Liver (tissue), 3 donors: ENCODE results near the gene TMEM128.

Experiments used
- GABPA ChIP-seq, 2 donors: IDR thresholded peaks in 1 of 2; conservative IDR thresholded peaks in 1 of 2; 2 replicates each; pipeline ENCODE4 v1.6.1; 2016; ENCODE audit warnings: antibody characterized with exemption in 2 of 2, mild to moderate bottlenecking in 1 of 2, moderate library complexity in 1 of 2
- JUND ChIP-seq, 2 donors: IDR thresholded peaks; 2 replicates each; pipeline ENCODE4 v1.6.1; 2016; ENCODE audit warnings: antibody characterized with exemption in 2 of 2
- RXRA ChIP-seq, 2 donors: IDR thresholded peaks; 2 replicates each; pipeline ENCODE4 v1.6.1; 2017 to 2018; ENCODE audit warnings: antibody characterized with exemption in 2 of 2, mild to moderate bottlenecking in 1 of 2
- SP1 ChIP-seq: IDR thresholded peaks from 2 replicates; pipeline ENCODE4 v1.6.1; 2018; ENCODE audit warnings: antibody characterized with exemption, mild to moderate bottlenecking
- TAF1 ChIP-seq: conservative IDR thresholded peaks from 2 replicates; pipeline ENCODE4 v1.6.1; 2016; ENCODE audit warnings: antibody characterized with exemption, mild to moderate bottlenecking
- YY1 ChIP-seq: IDR thresholded peaks from 2 replicates; pipeline ENCODE4 v1.6.1; 2016; ENCODE audit warnings: antibody characterized with exemption, mild to moderate bottlenecking
- TF ChIP-seq, protein P1 (sequence below): IDR thresholded peaks from 2 replicates; pipeline ENCODE4 v1.6.1; 2016; ENCODE audit warnings: antibody characterized with exemption, mild to moderate bottlenecking
- TF ChIP-seq, protein P2 (sequence below): fragments of 150-350 bp; IDR thresholded peaks from 2 replicates; pipeline ENCODE4 v1.5.1; 2017; ENCODE audit warnings: improper control_type of control experiment, low read depth, low read length; ENCODE audit not compliant: missing input control
- donor health status: healthy.
- donor health status: healthy.

DNA sequence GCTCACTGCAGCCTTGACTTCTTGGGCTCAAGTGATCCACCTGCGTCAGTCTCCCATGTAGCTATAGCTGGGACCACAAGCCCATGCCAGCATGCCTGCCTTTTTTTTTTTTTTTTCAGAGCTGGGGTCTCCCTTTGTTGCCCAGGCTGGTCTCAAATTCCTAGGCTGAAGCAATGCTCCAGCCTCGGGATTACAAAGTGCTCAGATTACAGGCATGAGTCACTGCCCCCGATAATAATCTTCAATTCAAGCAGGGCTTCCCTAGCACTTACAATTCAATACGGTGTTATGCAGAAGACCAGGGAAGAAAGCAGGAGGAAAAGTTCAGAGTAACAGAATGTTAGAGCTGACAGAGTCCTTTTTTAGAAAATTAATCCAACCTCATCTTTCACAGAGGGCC, 47.4 kb downstream of the TMEM128 start:
- TF ChIP-seq, protein P1, sequence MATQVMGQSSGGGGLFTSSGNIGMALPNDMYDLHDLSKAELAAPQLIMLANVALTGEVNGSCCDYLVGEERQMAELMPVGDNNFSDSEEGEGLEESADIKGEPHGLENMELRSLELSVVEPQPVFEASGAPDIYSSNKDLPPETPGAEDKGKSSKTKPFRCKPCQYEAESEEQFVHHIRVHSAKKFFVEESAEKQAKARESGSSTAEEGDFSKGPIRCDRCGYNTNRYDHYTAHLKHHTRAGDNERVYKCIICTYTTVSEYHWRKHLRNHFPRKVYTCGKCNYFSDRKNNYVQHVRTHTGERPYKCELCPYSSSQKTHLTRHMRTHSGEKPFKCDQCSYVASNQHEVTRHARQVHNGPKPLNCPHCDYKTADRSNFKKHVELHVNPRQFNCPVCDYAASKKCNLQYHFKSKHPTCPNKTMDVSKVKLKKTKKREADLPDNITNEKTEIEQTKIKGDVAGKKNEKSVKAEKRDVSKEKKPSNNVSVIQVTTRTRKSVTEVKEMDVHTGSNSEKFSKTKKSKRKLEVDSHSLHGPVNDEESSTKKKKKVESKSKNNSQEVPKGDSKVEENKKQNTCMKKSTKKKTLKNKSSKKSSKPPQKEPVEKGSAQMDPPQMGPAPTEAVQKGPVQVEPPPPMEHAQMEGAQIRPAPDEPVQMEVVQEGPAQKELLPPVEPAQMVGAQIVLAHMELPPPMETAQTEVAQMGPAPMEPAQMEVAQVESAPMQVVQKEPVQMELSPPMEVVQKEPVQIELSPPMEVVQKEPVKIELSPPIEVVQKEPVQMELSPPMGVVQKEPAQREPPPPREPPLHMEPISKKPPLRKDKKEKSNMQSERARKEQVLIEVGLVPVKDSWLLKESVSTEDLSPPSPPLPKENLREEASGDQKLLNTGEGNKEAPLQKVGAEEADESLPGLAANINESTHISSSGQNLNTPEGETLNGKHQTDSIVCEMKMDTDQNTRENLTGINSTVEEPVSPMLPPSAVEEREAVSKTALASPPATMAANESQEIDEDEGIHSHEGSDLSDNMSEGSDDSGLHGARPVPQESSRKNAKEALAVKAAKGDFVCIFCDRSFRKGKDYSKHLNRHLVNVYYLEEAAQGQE, result no peak
- no peak for TF ChIP-seq YY1
- TF ChIP-seq, protein P2, sequence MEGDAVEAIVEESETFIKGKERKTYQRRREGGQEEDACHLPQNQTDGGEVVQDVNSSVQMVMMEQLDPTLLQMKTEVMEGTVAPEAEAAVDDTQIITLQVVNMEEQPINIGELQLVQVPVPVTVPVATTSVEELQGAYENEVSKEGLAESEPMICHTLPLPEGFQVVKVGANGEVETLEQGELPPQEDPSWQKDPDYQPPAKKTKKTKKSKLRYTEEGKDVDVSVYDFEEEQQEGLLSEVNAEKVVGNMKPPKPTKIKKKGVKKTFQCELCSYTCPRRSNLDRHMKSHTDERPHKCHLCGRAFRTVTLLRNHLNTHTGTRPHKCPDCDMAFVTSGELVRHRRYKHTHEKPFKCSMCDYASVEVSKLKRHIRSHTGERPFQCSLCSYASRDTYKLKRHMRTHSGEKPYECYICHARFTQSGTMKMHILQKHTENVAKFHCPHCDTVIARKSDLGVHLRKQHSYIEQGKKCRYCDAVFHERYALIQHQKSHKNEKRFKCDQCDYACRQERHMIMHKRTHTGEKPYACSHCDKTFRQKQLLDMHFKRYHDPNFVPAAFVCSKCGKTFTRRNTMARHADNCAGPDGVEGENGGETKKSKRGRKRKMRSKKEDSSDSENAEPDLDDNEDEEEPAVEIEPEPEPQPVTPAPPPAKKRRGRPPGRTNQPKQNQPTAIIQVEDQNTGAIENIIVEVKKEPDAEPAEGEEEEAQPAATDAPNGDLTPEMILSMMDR, result no peak
- TF ChIP-seq GABPA (IDR thresholded peaks at IDR 0.05 in 1 of 2, conservative IDR thresholded peaks at IDR 0.05 in 1 of 2), result no peak
- no peak for TF ChIP-seq TAF1
- no peak for TF ChIP-seq JUND (IDR thresholded peaks at IDR 0.05)
- TF ChIP-seq RXRA (IDR thresholded peaks at IDR 0.05), result no peak
- TF ChIP-seq SP1, result no peak
